Sigmoid colon (tissue), 7 donors: Measurements from ENCODE around the gene LONP1. TPM values are rescaled to one million over a fixed set of nuclear protein-coding genes. Genes with fewer than 3 reads are reported as not detected.
A peak's percentile ranks its signal among the peaks of the same experiment; 100 is the strongest.

Experiments
- DNase-seq: peaks from one replicate; pipeline ENCODE4 v3.0.0-alpha.2; 2019
- H3K27ac ChIP-seq, 4 donors: fragments of 200-600 bp; sonication (generic); one replicate each; pipeline ENCODE4 v1.5.1; 2016 to 2019; ENCODE audit warnings: mild to moderate bottlenecking in 1 of 4
- H3K27me3 ChIP-seq, 3 donors: fragments of 200-600 bp; sonication (generic); one replicate each; pipeline ENCODE4 v1.5.1; 2019; ENCODE audit warnings: mild to moderate bottlenecking in 1 of 3
- H3K36me3 ChIP-seq, 4 donors: fragments of 200-600 bp; sonication (generic); one replicate each; pipeline ENCODE4 v1.5.1; 2016 to 2019
- H3K4me1 ChIP-seq, 4 donors: fragments of 200-600 bp; sonication (generic); one replicate each; pipeline ENCODE4 v1.5.1; 2017 to 2019
- H3K4me3 ChIP-seq, 4 donors: fragments of 200-600 bp; sonication (generic); one replicate each; pipeline ENCODE4 v1.5.1; 2017 to 2019; ENCODE audit warnings: mild to moderate bottlenecking in 2 of 4, moderate library complexity in 1 of 4
- H3K9me3 ChIP-seq, 4 donors: fragments of 200-600 bp in 3 of 4; sonication (generic) in 3 of 4; one replicate each; pipeline versions ENCODE4 v1.5.1 to v1.6.1; 2013 to 2019
- CTCF ChIP-seq, 4 experiments: fragments of 450-650 bp in 3 of 4; fragments of 200-600 bp in 1 of 4; IDR thresholded peaks; one replicate each; pipeline ENCODE4 v1.5.1; 2016 to 2019; ENCODE audit warnings: antibody characterized with exemption in 4 of 4, mild to moderate bottlenecking in 3 of 4, moderate library complexity in 2 of 4
- EP300 ChIP-seq, 4 donors: sonication (generic); formaldehyde crosslinking; IDR thresholded peaks; one replicate each; pipeline ENCODE4 v1.6.1; 2017; ENCODE audit warnings: antibody characterized with exemption in 4 of 4
- POLR2A ChIP-seq, 2 donors: fragments of 450-650 bp; IDR thresholded peaks; one replicate each; pipeline ENCODE4 v1.6.1; 2016; ENCODE audit warnings: antibody characterized with exemption in 2 of 2, mild to moderate bottlenecking in 2 of 2, moderate library complexity in 2 of 2
- POLR2AphosphoS5 ChIP-seq, 4 donors: sonication (generic); formaldehyde crosslinking; IDR thresholded peaks; one replicate each; pipeline ENCODE4 v1.6.1; 2017; ENCODE audit warnings: antibody characterized with exemption in 4 of 4
- WGBS, 2 donors: extraction: QIAGEN DNeasy Blood & Tissue Kit; methylation state at CpG; one replicate each; pipeline ENCODE4 v1.1.7; 2013; 5-methylcytosine and 5-hydroxymethylcytosine counted together
- intact Hi-C: fragments of 100-400 bp; cut with DNase I; formaldehyde crosslinking; loops from one replicate; pipeline ENCODE4 v1.15.1; 2023
- polyA plus RNA-seq, 3 donors: library from polyadenylated mRNA; stranded (reverse); fragments of 200-250 nt; gene quantifications; one replicate each; pipeline ENCODE4 v1.2.3, GENCODE V29; 2013
- total RNA-seq, 4 donors: library from RNA; depleted of rRNA; stranded (reverse); fragments of >200 nt; gene quantifications; one replicate each; pipeline ENCODE4 v1.1.0, GENCODE V29; 2016
- donor health status: healthy with polysubstance abuse.
- donor health status: Bipolar disorder and iron deficiency.
- donor health status: healthy.

LONP1 gene
- total and polyA plus RNA-seq, 7 donors: 24.0 to 62.6 (median 31.1) TPM

GRCh38 chr19:5681391-5682106 lies 38.4 kb downstream of the LONP1 start:
- 66 to 68% methylated on average over 17 of the region's 17 CpGs for WGBS, 2 donors
- Histone ChIP-seq H3K36me3 (peaks cover 0 to 10% (median 3%) of the 10 kb centered on the region in 4 donors), H3K4me1 (peaks cover 0 to 24% (median 19%) of the 10 kb centered on the region in 4 donors), H3K4me3 (peak overlapping the region; percentile 79 to 97 (median 88)), H3K27ac (peak overlapping the region; percentile 89 to 98 (median 92)), H3K9me3 (no peaks in the 10 kb centered on the region), H3K27me3 (no peaks in the 10 kb centered on the region)
- no peak for DNase-seq
- TF ChIP-seq POLR2AphosphoS5 (IDR thresholded peaks at IDR 0.05): no peak
- no peak for TF ChIP-seq POLR2A (IDR thresholded peaks at IDR 0.05)
- TF ChIP-seq EP300 (IDR thresholded peaks at IDR 0.05): no peak
- no peak for TF ChIP-seq CTCF (IDR thresholded peaks at IDR 0.05)
- intact Hi-C loops: loop anchor here (2.0 kb wide), 1 partner anchor 59 kb away; the partner anchor contains the start of genes SAFB and SAFB2

GRCh38 chr19:5680437-5681368 lies 39.2 kb downstream of the LONP1 start, which contains the start of the genes HSD11B1L and MICOS13:
TSS of gene HSD11B1L (plus strand) at chr19:5681027. CDS start at chr19:5684833, 3,806 bp downstream.
TSS of gene MICOS13 (minus strand) at chr19:5680516. CDS start at chr19:5680486, 30 bp downstream.
- Histone ChIP-seq H3K9me3 (no peaks in the 10 kb centered on the region), H3K4me3 (peak within 1 kb of the TSS; percentile 79 to 97 (median 88)), H3K4me1 (peaks cover 0 to 18% (median 16%) of the 10 kb centered on the region in 4 donors), H3K36me3 (peaks cover 0 to 10% (median 3%) of the 10 kb centered on the region in 4 donors), H3K27me3 (no peaks in the 10 kb centered on the region), H3K27ac (peak within 1 kb of the TSS; percentile 89 to 98 (median 92))
- peak; percentile 99 for DNase-seq
- peak; percentile 49 to 88 (median 80) for TF ChIP-seq POLR2AphosphoS5 (IDR thresholded peaks at IDR 0.05)
- TF ChIP-seq POLR2A (IDR thresholded peaks at IDR 0.05): no peak
- intact Hi-C loops: loop anchor here (2.0 kb wide), 1 partner anchor 58 kb away; the partner anchor contains the start of genes SAFB and SAFB2
- WGBS, 2 donors: 1 to 2% methylated on average over 94 of the region's 94 CpGs

GRCh38 chr19:5680084-5680436 lies 39.9 kb downstream of the LONP1 start:
- intact Hi-C loops: loop anchor here (2.0 kb wide), 1 partner anchor 57 kb away; the partner anchor contains the start of genes SAFB and SAFB2
- Histone ChIP-seq H3K4me1 (peaks cover 0 to 18% (median 16%) of the 10 kb centered on the region in 4 donors), H3K9me3 (no peaks in the 10 kb centered on the region), H3K27me3 (no peaks in the 10 kb centered on the region), H3K4me3 (peak overlapping the region; percentile 79 to 97 (median 88)), H3K36me3 (peaks cover 0 to 10% (median 3%) of the 10 kb centered on the region in 4 donors), H3K27ac (peak overlapping the region; percentile 89 to 98 (median 92))
- WGBS, 2 donors: 0% methylated on average over 23 of the region's 23 CpGs
- peak; percentile 79 for DNase-seq
- TF ChIP-seq EP300 (IDR thresholded peaks at IDR 0.05) (no peak), POLR2AphosphoS5 (IDR thresholded peaks at IDR 0.05) (no peak), CTCF (IDR thresholded peaks at IDR 0.05) (no peak), POLR2A (IDR thresholded peaks at IDR 0.05) (peak in 1 of 2 donors; percentile 33)

- WGBS, 2 donors: 20 to 31% methylated on average over 26 of the region's 26 CpGs
- Histone ChIP-seq H3K4me1 (peaks cover 0 to 18% (median 16%) of the 10 kb centered on the region in 4 donors), H3K36me3 (peaks cover 0 to 10% (median 3%) of the 10 kb centered on the region in 4 donors), H3K27me3 (no peaks in the 10 kb centered on the region), H3K9me3 (no peaks in the 10 kb centered on the region), H3K27ac (peak overlapping the region; percentile 89 to 98 (median 92)), H3K4me3 (peak overlapping the region; percentile 79 to 97 (median 88))
- intact Hi-C loops: loop anchor here (2.0 kb wide), 1 partner anchor 57 kb away; the partner anchor contains the start of genes SAFB and SAFB2
- DNase-seq: peak; percentile 77
- TF ChIP-seq EP300 (IDR thresholded peaks at IDR 0.05) (no peak), CTCF (IDR thresholded peaks at IDR 0.05) (no peak), POLR2AphosphoS5 (IDR thresholded peaks at IDR 0.05) (no peak), POLR2A (IDR thresholded peaks at IDR 0.05) (no peak)
These were observed 40.5 kb downstream of the LONP1 start for GRCh38 chr19:5679289-5680083.
